ENCODE results near the gene FAM120B. TPM values are rescaled to one million over a fixed set of nuclear protein-coding genes. Genes with fewer than 3 reads are reported as not detected.

Gene FAM120B
- total and polyA plus RNA-seq, 2 donors (not counting 1 experiment from before 2014, with no cell fraction given): 14.4 to 19.3 TPM

- TF ChIP-seq EZH2 (IDR thresholded peaks at IDR 0.05; ENCODE audit: low read length, missing control alignments) (no peak), CTCF (conservative IDR thresholded peaks at IDR 0.05 in 1 of 2, IDR thresholded peaks at IDR 0.05 in 1 of 2; ENCODE audit: low read depth in 1 of 2, low read length in 2 of 2) (no peak)
- Histone ChIP-seq H2AFZ (ENCODE audit: low read length) (no peak overlapping the region), H3K9me3 (ENCODE audit: control insufficient read depth, insufficient read depth, low read depth, low read length) (no peaks in the 10 kb centered on the region), H3K4me1 (ENCODE audit: control insufficient read depth, extremely low read depth, insufficient read depth, low read length) (no peaks in the 10 kb centered on the region), H3K9ac (ENCODE audit: insufficient read depth, low read length) (no peak overlapping the region), H3K4me2 (ENCODE audit: extremely low read depth, insufficient read depth, low read length) (no peak overlapping the region), H4K20me1 (ENCODE audit: control insufficient read depth, extremely low read depth, insufficient read depth, low read length) (no peaks in the 10 kb centered on the region), H3K27ac (ENCODE audit: insufficient read depth, low read length) (no peak overlapping the region), H3K79me2 (ENCODE audit: control insufficient read depth, insufficient read depth, low read length) (no peaks in the 10 kb centered on the region), H3K4me3 (replicated peaks in 1 of 4; ENCODE audit: control extremely low read depth in 1 of 4, insufficient read depth in 1 of 4, low read depth in 3 of 4, low read length in 4 of 4) (no peak overlapping the region), H3K27me3 (ENCODE audit: control insufficient read depth, insufficient read depth, low read length) (no peaks in the 10 kb centered on the region), H3K36me3 (ENCODE audit: control insufficient read depth, insufficient read depth, low read length) (no peaks in the 10 kb centered on the region)
- DNase-seq (ENCODE audit: low read depth in 2 of 2): no peak
These were observed 110.5 kb downstream of the FAM120B start for GRCh38 chr6:170416959-170417606.

- H2AFZ ChIP-seq (ENCODE audit: low read length): no peak overlapping the region
- H3K4me1 ChIP-seq (ENCODE audit: control insufficient read depth, extremely low read depth, insufficient read depth, low read length): no peaks in the 10 kb centered on the region
These were observed 111.3 kb downstream of the FAM120B start for GRCh38 chr6:170417881-170418280.

GRCh38 chr6:170420283-170420682 is 113.7 kb downstream of the FAM120B start:
- no peaks in the 10 kb centered on the region for H3K4me1 ChIP-seq (ENCODE audit: control insufficient read depth, extremely low read depth, insufficient read depth, low read length)
- H3K36me3 ChIP-seq (ENCODE audit: control insufficient read depth, insufficient read depth, low read length): no peaks in the 10 kb centered on the region
- H4K20me1 ChIP-seq (ENCODE audit: control insufficient read depth, extremely low read depth, insufficient read depth, low read length): no peaks in the 10 kb centered on the region
- no peak overlapping the region for H3K4me3 ChIP-seq (replicated peaks in 1 of 4; ENCODE audit: control extremely low read depth in 1 of 4, insufficient read depth in 1 of 4, low read depth in 3 of 4, low read length in 4 of 4)
- H2AFZ ChIP-seq (ENCODE audit: low read length): no peak overlapping the region
- H3K79me2 ChIP-seq (ENCODE audit: control insufficient read depth, insufficient read depth, low read length): no peaks in the 10 kb centered on the region
- H3K9ac ChIP-seq (ENCODE audit: insufficient read depth, low read length): no peak overlapping the region
- DNase-seq (ENCODE audit: low read depth in 2 of 2): no peak
- no peak overlapping the region for H3K27ac ChIP-seq (ENCODE audit: insufficient read depth, low read length)
- no peaks in the 10 kb centered on the region for H3K9me3 ChIP-seq (ENCODE audit: control insufficient read depth, insufficient read depth, low read depth, low read length)
- TF ChIP-seq EZH2 (IDR thresholded peaks at IDR 0.05; ENCODE audit: low read length, missing control alignments) (no peak), CTCF (conservative IDR thresholded peaks at IDR 0.05 in 1 of 2, IDR thresholded peaks at IDR 0.05 in 1 of 2; ENCODE audit: low read depth in 1 of 2, low read length in 2 of 2) (no peak)
- H3K4me2 ChIP-seq (ENCODE audit: extremely low read depth, insufficient read depth, low read length): no peak overlapping the region
- no peaks in the 10 kb centered on the region for H3K27me3 ChIP-seq (ENCODE audit: control insufficient read depth, insufficient read depth, low read length)

More at GRCh38 chr6:170417881-170418280, 111.3 kb downstream of the FAM120B start:
- Histone ChIP-seq H3K27me3 (ENCODE audit: control insufficient read depth, insufficient read depth, low read length) (no peaks in the 10 kb centered on the region), H3K79me2 (ENCODE audit: control insufficient read depth, insufficient read depth, low read length) (no peaks in the 10 kb centered on the region), H3K4me2 (ENCODE audit: extremely low read depth, insufficient read depth, low read length) (no peak overlapping the region), H4K20me1 (ENCODE audit: control insufficient read depth, extremely low read depth, insufficient read depth, low read length) (no peaks in the 10 kb centered on the region), H3K36me3 (ENCODE audit: control insufficient read depth, insufficient read depth, low read length) (no peaks in the 10 kb centered on the region), H3K9me3 (ENCODE audit: control insufficient read depth, insufficient read depth, low read depth, low read length) (no peaks in the 10 kb centered on the region), H3K4me3 (replicated peaks in 1 of 4; ENCODE audit: control extremely low read depth in 1 of 4, insufficient read depth in 1 of 4, low read depth in 3 of 4, low read length in 4 of 4) (no peak overlapping the region), H3K27ac (ENCODE audit: insufficient read depth, low read length) (no peak overlapping the region), H3K9ac (ENCODE audit: insufficient read depth, low read length) (no peak overlapping the region)
- TF ChIP-seq CTCF (conservative IDR thresholded peaks at IDR 0.05 in 1 of 2, IDR thresholded peaks at IDR 0.05 in 1 of 2; ENCODE audit: low read depth in 1 of 2, low read length in 2 of 2) (no peak), EZH2 (IDR thresholded peaks at IDR 0.05; ENCODE audit: low read length, missing control alignments) (no peak)
- no peak for DNase-seq (ENCODE audit: low read depth in 2 of 2)
